ENCODE measurements around the gene CAMSAP1.

DNA sequence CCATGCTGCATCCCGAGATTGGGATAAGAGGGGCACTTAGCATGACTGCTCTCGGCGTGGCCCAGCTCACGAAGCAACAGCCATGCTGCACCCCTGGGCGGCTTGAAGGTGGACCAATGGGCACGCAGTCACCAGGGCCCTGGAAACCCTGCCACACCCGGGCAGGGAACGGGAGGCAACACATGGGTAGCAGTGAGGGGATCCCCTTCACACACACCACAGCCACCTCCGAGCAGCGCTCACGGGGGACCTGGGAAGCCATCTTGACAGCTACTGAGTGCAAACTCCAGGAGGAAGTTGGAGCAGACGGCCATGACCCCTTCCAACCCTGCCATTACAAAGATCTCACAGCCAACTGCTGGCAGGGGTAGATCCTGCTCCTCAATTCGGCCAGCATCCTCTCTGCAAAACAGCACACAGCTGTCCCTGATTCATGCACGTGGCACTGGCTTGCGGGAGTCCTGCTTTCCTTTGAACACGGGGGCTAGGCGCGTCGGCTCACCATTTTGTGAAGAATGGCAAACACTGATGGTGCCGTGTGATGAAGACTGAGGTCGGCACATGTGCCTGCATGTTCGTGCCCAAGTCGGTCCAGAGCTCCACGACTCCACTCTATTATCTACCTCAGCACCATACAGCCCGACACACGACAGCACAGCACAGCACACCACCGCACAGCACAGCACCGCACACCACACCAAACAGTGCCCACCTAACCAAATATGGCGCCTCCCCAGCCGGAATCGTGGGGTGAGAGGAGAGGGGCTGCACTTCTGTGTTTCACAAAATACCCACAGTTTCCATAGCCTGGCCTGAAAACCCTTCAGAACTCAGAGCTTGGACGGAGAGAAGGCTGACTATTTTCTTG is 48.8 kb upstream of the CAMSAP1 start:
- TF ChIP-seq, protein P1, sequence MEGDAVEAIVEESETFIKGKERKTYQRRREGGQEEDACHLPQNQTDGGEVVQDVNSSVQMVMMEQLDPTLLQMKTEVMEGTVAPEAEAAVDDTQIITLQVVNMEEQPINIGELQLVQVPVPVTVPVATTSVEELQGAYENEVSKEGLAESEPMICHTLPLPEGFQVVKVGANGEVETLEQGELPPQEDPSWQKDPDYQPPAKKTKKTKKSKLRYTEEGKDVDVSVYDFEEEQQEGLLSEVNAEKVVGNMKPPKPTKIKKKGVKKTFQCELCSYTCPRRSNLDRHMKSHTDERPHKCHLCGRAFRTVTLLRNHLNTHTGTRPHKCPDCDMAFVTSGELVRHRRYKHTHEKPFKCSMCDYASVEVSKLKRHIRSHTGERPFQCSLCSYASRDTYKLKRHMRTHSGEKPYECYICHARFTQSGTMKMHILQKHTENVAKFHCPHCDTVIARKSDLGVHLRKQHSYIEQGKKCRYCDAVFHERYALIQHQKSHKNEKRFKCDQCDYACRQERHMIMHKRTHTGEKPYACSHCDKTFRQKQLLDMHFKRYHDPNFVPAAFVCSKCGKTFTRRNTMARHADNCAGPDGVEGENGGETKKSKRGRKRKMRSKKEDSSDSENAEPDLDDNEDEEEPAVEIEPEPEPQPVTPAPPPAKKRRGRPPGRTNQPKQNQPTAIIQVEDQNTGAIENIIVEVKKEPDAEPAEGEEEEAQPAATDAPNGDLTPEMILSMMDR (IDR thresholded peaks at IDR 0.05): no peak
- TF ChIP-seq POLR2AphosphoS5 (IDR thresholded peaks at IDR 0.05; ENCODE audit: low read depth, low read length) (no peak), TCF7L2 (IDR thresholded peaks at IDR 0.05; ENCODE audit: low read depth, low read length) (no peak)
- TF ChIP-seq, protein P2, sequence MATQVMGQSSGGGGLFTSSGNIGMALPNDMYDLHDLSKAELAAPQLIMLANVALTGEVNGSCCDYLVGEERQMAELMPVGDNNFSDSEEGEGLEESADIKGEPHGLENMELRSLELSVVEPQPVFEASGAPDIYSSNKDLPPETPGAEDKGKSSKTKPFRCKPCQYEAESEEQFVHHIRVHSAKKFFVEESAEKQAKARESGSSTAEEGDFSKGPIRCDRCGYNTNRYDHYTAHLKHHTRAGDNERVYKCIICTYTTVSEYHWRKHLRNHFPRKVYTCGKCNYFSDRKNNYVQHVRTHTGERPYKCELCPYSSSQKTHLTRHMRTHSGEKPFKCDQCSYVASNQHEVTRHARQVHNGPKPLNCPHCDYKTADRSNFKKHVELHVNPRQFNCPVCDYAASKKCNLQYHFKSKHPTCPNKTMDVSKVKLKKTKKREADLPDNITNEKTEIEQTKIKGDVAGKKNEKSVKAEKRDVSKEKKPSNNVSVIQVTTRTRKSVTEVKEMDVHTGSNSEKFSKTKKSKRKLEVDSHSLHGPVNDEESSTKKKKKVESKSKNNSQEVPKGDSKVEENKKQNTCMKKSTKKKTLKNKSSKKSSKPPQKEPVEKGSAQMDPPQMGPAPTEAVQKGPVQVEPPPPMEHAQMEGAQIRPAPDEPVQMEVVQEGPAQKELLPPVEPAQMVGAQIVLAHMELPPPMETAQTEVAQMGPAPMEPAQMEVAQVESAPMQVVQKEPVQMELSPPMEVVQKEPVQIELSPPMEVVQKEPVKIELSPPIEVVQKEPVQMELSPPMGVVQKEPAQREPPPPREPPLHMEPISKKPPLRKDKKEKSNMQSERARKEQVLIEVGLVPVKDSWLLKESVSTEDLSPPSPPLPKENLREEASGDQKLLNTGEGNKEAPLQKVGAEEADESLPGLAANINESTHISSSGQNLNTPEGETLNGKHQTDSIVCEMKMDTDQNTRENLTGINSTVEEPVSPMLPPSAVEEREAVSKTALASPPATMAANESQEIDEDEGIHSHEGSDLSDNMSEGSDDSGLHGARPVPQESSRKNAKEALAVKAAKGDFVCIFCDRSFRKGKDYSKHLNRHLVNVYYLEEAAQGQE (IDR thresholded peaks at IDR 0.05; ENCODE audit: insufficient read depth in 1 of 2, low read depth in 2 of 2, low read length in 1 of 2): no peak
